Measurements from ENCODE around the gene HHIPL1. TPM values are rescaled to one million over a fixed set of nuclear protein-coding genes. Genes with fewer than 3 reads are reported as not detected.

Gene HHIPL1
- polyA plus RNA-seq, 1 donor from 2014 or later = 0.24 TPM

DNA sequence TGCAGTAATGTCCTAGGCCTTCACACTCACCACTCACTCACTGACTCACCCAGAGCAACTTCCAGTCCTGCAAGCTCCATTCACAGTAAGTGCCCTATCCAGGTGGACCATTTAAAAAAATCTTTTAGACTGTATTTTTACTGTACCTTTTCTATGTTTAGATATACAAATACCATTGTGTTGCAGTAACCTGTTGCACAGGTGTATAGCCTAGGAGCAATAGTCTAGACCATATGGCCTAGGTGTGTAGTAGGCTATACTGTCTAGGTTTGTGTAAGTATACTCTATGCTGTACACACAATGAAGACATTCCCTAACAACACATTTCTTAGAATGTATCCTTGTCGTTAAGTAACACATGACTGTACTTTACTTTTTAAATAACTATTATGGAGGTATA, 56.3 kb downstream of the HHIPL1 start:
- Mint-ChIP-seq H3K27me3 (peaks cover 16% of the 10 kb centered on the region), H3K4me3 (no peak overlapping the region), H3K36me3 (peaks cover 5% of the 10 kb centered on the region), H3K27ac (no peak overlapping the region), H3K4me1 (peaks cover 0 to 2% (median 0%) of the 10 kb centered on the region in 3 donors), H3K9me3 (peaks cover 4 to 22% (median 18%) of the 10 kb centered on the region in 3 donors)

DNA sequence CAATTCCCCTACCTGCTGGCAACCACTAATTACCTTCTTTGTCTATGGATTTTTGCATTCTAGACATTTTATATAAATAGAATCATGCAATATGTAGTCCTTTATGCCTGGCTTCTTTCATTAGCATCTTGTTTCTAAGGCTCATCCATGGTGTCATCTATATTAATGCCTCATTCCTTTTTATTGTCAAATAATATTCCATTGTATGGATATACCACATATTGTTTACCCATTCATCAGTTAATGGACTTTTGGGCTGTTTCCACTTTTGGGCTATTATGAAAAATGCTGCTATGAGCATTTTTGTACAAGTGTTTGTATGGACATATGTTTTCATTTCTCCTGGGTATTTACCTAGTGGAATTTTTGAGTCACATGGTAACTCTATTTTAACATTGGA, 57.2 kb downstream of the HHIPL1 start:
- Mint-ChIP-seq H3K4me1 (peaks cover 0 to 2% (median 0%) of the 10 kb centered on the region in 3 donors), H3K9me3 (peaks cover 0 to 21% (median 18%) of the 10 kb centered on the region in 3 donors), H3K4me3 (no peak overlapping the region), H3K27ac (no peak overlapping the region), H3K36me3 (peaks cover 5% of the 10 kb centered on the region), H3K27me3 (peaks cover 14% of the 10 kb centered on the region)

DNA sequence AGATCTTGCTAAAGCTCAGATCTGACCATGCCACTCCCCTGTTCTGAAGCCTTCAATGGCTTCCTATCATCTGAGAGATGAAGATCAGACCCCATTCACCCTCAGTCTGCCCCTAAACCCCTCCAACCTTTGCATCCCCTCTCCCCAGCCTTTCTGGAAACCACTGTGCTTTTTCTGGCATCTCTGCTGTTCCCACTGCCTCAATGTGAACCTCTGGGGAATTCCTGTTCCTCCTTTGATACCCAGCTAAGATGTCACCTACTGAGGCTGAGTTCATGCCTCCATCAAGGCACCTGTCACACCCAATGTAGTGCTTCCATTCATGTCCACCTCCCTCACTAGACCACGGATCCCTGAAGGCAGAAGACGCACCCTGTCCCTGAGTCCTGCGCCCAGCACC, 58.5 kb downstream of the HHIPL1 start:
- H3K4me3 Mint-ChIP-seq = peak overlapping the region in 1 of 4 donors; percentile 23
- H3K27me3 Mint-ChIP-seq = peaks cover 12% of the 10 kb centered on the region
- H3K4me1 Mint-ChIP-seq = no peaks in the 10 kb centered on the region
- peaks cover 0 to 18% (median 17%) of the 10 kb centered on the region in 3 donors for H3K9me3 Mint-ChIP-seq
- peaks cover 5% of the 10 kb centered on the region for H3K36me3 Mint-ChIP-seq
- peak overlapping the region in 1 of 3 donors; percentile 46 for H3K27ac Mint-ChIP-seq

DNA sequence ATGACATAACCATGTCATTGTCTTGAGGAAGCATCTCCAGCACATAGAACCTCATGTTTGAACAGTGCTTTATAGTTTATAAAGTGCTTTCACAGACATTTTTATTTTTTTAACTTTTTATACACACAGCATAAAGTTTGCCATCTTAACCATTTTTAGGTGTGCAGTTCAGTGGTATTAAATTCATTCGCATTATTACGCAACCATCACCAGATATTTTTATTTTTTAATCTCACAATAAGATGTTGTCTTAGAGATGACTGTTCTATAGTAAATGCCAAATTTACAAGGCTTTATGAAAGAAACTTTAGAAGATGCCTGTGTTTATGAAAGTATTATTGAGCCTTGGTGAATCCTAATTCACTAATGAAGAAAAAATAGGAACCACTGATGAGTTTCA, 59.1 kb downstream of the HHIPL1 start:
- H3K36me3 Mint-ChIP-seq = peaks cover 5% of the 10 kb centered on the region
- no peaks in the 10 kb centered on the region for H3K4me1 Mint-ChIP-seq
- H3K27me3 Mint-ChIP-seq = peaks cover 15% of the 10 kb centered on the region
- no peak overlapping the region for H3K4me3 Mint-ChIP-seq
- no peak overlapping the region for H3K27ac Mint-ChIP-seq
- peaks cover 0 to 18% (median 16%) of the 10 kb centered on the region in 3 donors for H3K9me3 Mint-ChIP-seq

DNA sequence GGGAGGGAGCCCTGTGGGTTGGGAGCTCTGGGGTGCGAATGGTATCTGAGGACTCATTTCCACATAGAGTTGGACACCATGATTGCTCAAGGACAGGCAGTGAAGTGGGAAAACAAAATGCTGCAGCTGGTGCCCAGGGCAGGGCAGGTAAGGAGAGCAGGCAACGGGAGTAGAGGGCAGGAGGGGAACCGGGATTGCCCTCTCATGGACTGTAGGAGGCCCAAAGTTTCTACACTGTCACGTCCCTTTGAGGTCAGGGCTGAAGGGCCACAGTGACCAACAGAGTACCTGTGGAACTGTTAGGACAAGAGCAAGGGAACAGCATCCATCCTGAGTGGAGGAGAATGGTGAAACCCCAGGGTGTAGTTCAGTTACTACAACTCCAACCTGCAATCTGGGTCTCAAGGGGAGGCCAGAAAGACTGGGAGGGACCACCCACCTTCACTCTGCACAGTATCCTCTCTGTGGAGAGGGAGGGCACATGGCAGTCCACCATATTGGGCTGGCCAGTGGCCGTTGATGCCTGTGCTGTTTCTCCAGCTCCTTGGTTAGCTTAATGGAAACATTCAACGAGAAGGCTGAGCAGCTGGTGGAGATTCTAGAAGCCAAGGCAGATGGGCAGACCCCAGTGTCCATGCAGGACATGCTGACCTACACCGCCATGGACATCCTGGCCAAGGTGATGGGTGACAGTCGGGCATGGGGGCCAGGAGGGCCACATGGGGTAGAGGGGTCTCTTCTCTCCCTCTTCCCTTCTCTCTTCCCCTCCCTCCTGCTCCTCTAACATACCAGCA, 61.4 kb downstream of the HHIPL1 start:
- peak overlapping the region in 1 of 3 donors; percentile 40 for H3K27ac Mint-ChIP-seq
- peaks cover 0 to 19% (median 16%) of the 10 kb centered on the region in 3 donors for H3K9me3 Mint-ChIP-seq
- H3K4me3 Mint-ChIP-seq = no peak overlapping the region
- H3K27me3 Mint-ChIP-seq = peaks cover 8% of the 10 kb centered on the region
- no peaks in the 10 kb centered on the region for H3K4me1 Mint-ChIP-seq
- peaks cover 4% of the 10 kb centered on the region for H3K36me3 Mint-ChIP-seq

DNA sequence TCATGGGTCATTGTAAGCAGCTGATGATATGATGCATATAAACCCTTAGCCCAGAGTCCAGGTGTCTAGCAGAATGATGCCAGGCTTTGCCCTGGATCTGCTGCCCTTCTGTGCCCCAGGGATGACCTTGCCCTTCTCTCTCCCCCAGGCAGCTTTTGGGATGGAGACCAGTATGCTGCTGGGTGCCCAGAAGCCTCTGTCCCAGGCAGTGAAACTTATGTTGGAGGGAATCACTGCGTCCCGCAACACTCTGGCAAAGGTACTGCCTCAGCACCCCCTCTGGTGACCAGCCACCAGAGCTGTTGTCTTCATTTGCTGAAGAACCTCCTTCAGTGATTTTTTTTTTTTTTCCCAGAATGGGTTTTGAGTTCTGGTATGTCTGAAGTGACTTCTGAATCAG, 62.5 kb downstream of the HHIPL1 start:
- H3K27ac Mint-ChIP-seq = no peak overlapping the region
- H3K4me3 Mint-ChIP-seq = no peak overlapping the region
- H3K4me1 Mint-ChIP-seq = no peaks in the 10 kb centered on the region
- H3K27me3 Mint-ChIP-seq = peaks cover 6% of the 10 kb centered on the region
- peaks cover 0 to 30% (median 18%) of the 10 kb centered on the region in 3 donors for H3K9me3 Mint-ChIP-seq
- H3K36me3 Mint-ChIP-seq = peaks cover 1% of the 10 kb centered on the region

DNA sequence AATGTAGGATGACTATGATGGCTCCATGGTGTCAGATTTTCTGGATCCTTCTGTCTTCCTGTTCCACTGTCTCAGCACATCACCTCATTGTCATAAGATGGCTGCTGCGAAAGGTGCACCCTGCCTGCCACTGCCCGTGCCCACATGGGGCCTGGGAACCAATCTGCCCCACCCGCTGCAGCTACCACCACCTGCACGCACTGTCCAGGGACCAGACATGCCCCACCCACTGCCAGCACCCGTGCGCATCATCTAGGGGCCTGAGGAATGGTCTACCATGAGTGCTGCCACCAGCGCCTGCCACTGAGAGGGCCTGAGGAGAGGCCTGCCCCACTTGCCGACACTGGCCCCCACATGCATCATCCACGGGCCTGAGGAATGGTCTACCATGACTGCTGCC, 63.0 kb downstream of the HHIPL1 start:
- no peak overlapping the region for H3K4me3 Mint-ChIP-seq
- H3K4me1 Mint-ChIP-seq = no peaks in the 10 kb centered on the region
- no peak overlapping the region for H3K27ac Mint-ChIP-seq
- H3K9me3 Mint-ChIP-seq = peaks cover 0 to 32% (median 18%) of the 10 kb centered on the region in 3 donors
- H3K27me3 Mint-ChIP-seq = peaks cover 6% of the 10 kb centered on the region
- no peaks in the 10 kb centered on the region for H3K36me3 Mint-ChIP-seq

DNA sequence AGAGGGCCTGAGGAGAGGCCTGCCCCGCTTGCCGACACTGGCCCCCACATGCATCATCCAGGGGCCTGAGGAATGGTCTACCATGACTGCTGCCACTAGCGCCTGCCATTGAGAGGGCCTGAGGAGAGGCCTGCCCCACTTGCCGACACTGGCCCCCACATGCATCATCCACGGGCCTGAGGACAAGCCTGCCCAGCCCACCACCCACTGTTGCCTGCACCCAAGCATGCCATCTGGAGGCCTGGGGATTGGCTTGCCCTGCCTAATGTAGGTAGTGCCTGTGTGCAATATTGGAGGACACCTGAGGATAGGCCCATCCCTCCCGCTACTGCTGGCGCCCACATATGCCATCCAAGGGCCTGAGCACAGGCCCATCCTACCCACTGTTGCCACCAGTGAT, 63.5 kb downstream of the HHIPL1 start:
- H3K27ac Mint-ChIP-seq = no peak overlapping the region

DNA sequence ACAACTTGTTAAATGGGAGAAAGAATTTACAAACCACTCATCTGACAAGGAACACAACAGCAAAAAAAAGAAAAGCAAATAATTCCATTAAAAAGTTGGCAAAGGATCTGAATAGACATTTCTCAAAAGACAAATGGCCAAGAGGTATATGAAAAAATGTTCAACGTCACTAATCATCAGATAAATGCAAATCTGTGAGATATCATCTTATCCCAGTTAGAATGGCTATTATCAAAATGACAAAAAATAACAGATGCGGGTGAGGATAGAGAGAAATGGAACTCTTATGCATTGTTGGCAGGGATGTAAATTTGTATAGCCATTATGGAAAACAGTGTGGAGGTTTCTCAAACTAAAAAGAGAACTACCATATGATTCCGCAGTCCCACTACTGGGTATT, 69.0 kb downstream of the HHIPL1 start:
- H3K4me1 Mint-ChIP-seq = no peaks in the 10 kb centered on the region
- H3K36me3 Mint-ChIP-seq = no peaks in the 10 kb centered on the region
- H3K9me3 Mint-ChIP-seq = peaks cover 0 to 16% (median 3%) of the 10 kb centered on the region in 3 donors
- no peak overlapping the region for H3K27ac Mint-ChIP-seq
- H3K4me3 Mint-ChIP-seq = no peak overlapping the region
- H3K27me3 Mint-ChIP-seq = peaks cover 3% of the 10 kb centered on the region

More for the DNA sequence above, 63.5 kb downstream of the HHIPL1 start:
- peaks cover 0 to 27% (median 14%) of the 10 kb centered on the region in 3 donors for H3K9me3 Mint-ChIP-seq
- H3K4me3 Mint-ChIP-seq = no peak overlapping the region
- H3K27me3 Mint-ChIP-seq = peaks cover 6% of the 10 kb centered on the region
- no peaks in the 10 kb centered on the region for H3K36me3 Mint-ChIP-seq
- H3K4me1 Mint-ChIP-seq = no peaks in the 10 kb centered on the region

DNA sequence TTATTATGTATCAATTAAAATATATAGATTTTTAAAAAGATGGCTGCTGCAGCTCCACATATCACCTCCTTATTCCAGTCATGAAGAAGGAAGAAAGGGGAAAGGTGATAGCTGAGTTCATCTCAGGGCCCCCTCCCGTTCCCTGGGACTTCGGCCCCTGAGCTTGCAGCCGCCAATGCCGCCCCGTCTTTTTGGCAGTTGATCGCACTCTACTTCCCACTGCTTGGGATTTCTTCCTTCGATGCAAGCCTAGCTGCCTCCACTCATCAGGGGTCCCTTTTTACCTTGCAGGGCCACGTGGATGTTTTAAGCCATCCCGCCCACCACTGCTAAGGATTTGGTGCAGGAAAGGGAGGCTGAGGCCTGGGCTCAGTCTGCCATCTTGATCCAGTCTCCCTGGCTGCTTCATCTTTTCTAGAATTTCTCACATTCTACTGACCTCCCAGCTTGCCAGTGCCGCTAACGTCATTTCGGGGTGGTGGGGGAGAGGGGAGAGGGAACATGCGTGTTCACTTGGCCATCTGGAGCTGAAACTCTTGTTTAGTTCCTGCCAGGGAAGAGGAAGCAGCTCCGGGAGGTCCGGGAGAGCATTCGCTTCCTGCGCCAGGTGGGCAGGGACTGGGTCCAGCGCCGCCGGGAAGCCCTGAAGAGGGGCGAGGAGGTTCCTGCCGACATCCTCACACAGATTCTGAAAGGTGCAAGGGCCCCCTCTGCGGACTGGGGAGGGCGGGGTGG, 70.5 kb downstream of the HHIPL1 start:
- Mint-ChIP-seq H3K27me3 (peaks cover 3% of the 10 kb centered on the region), H3K27ac (no peak overlapping the region), H3K9me3 (peaks cover 0 to 16% (median 3%) of the 10 kb centered on the region in 3 donors), H3K4me1 (peaks cover 0 to 2% (median 1%) of the 10 kb centered on the region in 3 donors), H3K36me3 (no peaks in the 10 kb centered on the region), H3K4me3 (no peak overlapping the region)

DNA sequence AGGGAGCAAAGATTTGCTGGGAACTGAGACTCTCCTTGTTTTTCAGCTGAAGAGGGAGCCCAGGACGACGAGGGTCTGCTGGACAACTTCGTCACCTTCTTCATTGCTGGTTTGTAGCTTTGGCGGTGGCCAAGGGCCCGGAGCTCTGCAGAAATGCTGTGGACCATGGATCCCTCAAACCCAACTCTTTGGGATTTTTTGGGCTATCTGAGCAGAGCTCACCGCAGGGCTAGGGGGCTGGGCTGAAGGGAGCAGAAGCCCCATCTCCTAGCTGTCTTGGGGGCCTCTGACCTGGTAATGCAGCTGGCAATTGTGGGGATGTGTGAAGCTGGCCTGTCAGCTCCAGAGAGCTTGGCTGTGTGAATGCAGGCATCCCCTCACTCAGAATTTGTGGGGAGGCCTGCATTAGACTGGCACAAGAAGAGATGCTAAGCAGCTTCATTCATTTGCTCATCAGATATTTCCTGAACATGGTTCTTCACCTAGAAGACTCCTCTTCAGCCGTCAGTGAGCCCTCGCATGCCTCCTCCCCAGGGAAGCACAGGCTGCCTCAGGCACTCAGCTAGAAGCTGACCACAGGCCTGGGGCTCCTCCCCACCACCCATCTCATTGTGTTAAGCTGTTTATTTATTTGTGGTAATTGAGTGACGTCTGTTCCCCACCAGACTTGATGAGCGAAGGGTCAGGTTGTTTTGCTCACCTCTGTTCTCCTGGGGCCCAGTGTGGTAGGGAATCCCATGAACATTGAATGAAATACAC, 71.3 kb downstream of the HHIPL1 start:
- no peak overlapping the region for H3K27ac Mint-ChIP-seq
- peaks cover 0 to 16% (median 3%) of the 10 kb centered on the region in 3 donors for H3K9me3 Mint-ChIP-seq
- no peaks in the 10 kb centered on the region for H3K36me3 Mint-ChIP-seq
- peak overlapping the region in 1 of 4 donors; percentile 42 for H3K4me3 Mint-ChIP-seq
- peaks cover 6% of the 10 kb centered on the region for H3K27me3 Mint-ChIP-seq
- peaks cover 0 to 2% (median 1%) of the 10 kb centered on the region in 3 donors for H3K4me1 Mint-ChIP-seq

DNA sequence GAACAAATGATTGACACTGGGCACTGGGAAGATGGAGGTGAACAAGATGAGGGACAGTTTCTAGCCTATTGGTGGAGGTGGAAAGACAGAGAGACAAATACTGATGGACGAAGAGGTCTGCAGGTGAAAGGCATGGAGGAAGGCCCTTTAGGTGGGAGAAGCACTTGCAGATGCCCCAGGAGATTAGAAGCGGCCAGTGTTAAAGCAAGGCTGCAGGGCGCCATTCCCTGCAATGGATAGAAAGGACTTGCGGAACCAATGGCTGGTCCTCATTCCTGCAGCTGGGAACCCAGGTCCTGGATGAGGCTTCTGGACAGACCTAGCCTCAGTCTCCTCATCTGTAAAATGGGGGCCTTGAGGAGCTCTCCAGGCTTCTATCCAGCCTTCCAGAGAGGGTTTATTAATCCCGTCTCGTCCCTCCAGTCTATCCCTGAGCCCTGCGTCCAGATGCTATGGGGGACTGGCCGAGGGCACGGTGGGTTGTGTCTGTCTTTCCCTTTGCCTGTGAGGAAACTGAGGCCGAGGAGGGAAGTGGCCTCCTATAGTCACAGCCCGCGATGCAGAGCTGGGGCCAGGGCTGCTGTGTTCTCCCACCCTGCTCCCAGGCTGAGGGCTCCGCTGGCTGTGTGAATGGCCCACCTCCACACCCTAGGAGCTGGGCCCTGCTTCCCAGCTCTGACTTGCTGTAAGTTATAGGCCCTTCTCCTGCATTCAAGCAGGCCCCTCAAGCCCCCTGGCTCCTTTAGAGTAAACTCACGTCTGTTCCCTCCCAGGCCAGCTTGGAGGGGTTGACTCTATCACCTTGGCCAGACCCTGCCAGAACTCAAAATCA, 72.1 kb downstream of the HHIPL1 start:
- Mint-ChIP-seq H3K4me1 (peaks cover 0 to 2% (median 1%) of the 10 kb centered on the region in 3 donors), H3K36me3 (no peaks in the 10 kb centered on the region), H3K27ac (no peak overlapping the region), H3K27me3 (peaks cover 6% of the 10 kb centered on the region), H3K9me3 (peaks cover 0 to 8% (median 0%) of the 10 kb centered on the region in 3 donors), H3K4me3 (peak overlapping the region in 1 of 4 donors; percentile 42)

DNA sequence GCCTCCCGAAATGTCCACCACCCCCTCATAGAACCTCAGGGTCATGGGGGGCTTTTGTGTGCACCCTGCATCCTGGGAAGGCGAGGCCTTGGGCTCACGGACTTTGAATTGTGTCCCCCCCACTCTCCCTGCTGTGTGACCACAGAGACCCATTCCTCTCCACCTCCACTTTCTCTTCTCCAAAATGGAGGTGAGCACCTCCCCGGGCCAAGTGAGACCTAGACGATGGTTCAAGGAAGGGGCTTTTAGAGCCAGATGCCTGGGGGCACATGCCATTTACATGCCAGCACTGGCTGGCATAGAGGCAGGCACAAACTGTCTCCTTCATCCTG, 72.7 kb downstream of the HHIPL1 start:
- Mint-ChIP-seq H3K4me1 (peaks cover 0 to 2% (median 1%) of the 10 kb centered on the region in 3 donors), H3K4me3 (no peak overlapping the region), H3K36me3 (no peaks in the 10 kb centered on the region), H3K9me3 (peaks cover 0 to 2% (median 0%) of the 10 kb centered on the region in 3 donors), H3K27ac (no peak overlapping the region), H3K27me3 (peaks cover 8% of the 10 kb centered on the region)
